Activated CD4-positive, alpha-beta T cell treated with anti-CD3 and anti-CD28 coated beads for 36 hours (primary cell): ENCODE results near the gene TOP1. TPM values are rescaled to one million over a fixed set of nuclear protein-coding genes. Genes with fewer than 3 reads are reported as not detected.
"Not testable (repeated sequence)": the region's sequence is repeated elsewhere in the genome, so short reads cannot be mapped to it uniquely, and the experiment has no call there.

ENCODE experiments used
- ATAC-seq: fragments of 200-7000 bp; cut with Tn5 transposase; one replicate; pipeline ENCODE4 v1.10.0; 2021; ENCODE audit warnings: mild to moderate bottlenecking, moderate library complexity
- CTCF ChIA-PET: fragments of 350-600 bp; sonication (Branson Sonifier 250); formaldehyde crosslinking; loops from one replicate; lab custom pipeline; 2021; ENCODE audit warnings: antibody characterized with exemption; lab: Charles Lee
- POLR2A ChIA-PET: fragments of 350-600 bp; sonication (Branson Sonifier 250); formaldehyde crosslinking; loops from one replicate; lab custom pipeline; 2021; ENCODE audit warnings: antibody characterized with exemption, inconsistent platforms; lab: Charles Lee
- DNase-seq: peaks from one replicate; pipeline ENCODE4 v3.0.0-alpha.2; 2020
- H3K27ac Mint-ChIP-seq: one replicate; pipeline ENCODE4 v1.8.0; 2021; ENCODE audit warnings: mixed read lengths
- H3K27me3 Mint-ChIP-seq: one replicate; pipeline ENCODE4 v1.8.0; 2021; ENCODE audit warnings: mixed read lengths
- H3K36me3 Mint-ChIP-seq: one replicate; pipeline ENCODE4 v1.8.0; 2021; ENCODE audit warnings: low read depth, mixed read lengths
- H3K4me1 Mint-ChIP-seq: one replicate; pipeline ENCODE4 v1.8.0; 2021; ENCODE audit warnings: mixed read lengths
- H3K4me3 Mint-ChIP-seq: one replicate; pipeline ENCODE4 v1.8.0; 2021; ENCODE audit warnings: mild to moderate bottlenecking, moderate library complexity, mixed read lengths
- H3K9me3 Mint-ChIP-seq: one replicate; pipeline ENCODE4 v1.8.0; 2021; ENCODE audit warnings: low read depth, mixed read lengths
- intact Hi-C, 2 experiments: fragments of 100-400 bp; cut with DNase I in 1 of 2; cut with micrococcal nuclease in 1 of 2; formaldehyde crosslinking; loops; one replicate each; pipeline versions ENCODE4 v1.14.2 to v1.15.1; 2022 to 2024; cut with DNase I, micrococcal nuclease
- total RNA-seq, 2 experiments: library from RNA; stranded (reverse); gene quantifications; one replicate each; pipeline ENCODE4 v1.2.3, GENCODE V29; 2021

Gene TOP1
- total RNA-seq, 2 experiments from 2014 or later: 111 to 124 TPM

DNA sequence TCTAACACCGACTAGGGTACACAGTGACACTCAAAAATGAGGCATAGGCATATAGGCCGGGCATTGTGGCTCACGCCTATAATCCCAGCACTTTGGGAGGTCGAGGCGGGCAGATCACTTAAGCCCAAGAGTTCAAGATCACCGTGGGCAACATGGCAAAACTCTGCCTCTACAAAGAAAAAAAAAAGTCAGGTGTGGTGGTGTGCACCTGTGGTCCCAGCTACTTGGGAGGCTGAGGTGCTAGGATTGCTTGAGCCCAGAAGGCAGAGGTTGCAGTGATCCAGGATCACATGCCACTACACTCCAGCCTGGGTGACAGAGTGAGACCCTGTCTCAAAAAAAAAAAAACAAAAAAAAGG lies 24.7 kb upstream of the TOP1 start:
- H3K9me3 Mint-ChIP-seq, H3K27me3 Mint-ChIP-seq, CTCF ChIA-PET, ATAC-seq, H3K36me3 Mint-ChIP-seq, POLR2A ChIA-PET, DNase-seq: not testable (repeated sequence)
- H3K4me1 Mint-ChIP-seq: peaks cover 40% of the 10 kb centered on the region
- intact Hi-C loops: loop anchor here (1.0 to 5.0 kb wide), 5 partner anchors 24 to 153 kb away; partner anchors contain the start of gene TOP1 (in 2 of the 2)
- H3K27ac Mint-ChIP-seq: peak overlapping the region; percentile 89
- peak overlapping the region; percentile 26 for H3K4me3 Mint-ChIP-seq

DNA sequence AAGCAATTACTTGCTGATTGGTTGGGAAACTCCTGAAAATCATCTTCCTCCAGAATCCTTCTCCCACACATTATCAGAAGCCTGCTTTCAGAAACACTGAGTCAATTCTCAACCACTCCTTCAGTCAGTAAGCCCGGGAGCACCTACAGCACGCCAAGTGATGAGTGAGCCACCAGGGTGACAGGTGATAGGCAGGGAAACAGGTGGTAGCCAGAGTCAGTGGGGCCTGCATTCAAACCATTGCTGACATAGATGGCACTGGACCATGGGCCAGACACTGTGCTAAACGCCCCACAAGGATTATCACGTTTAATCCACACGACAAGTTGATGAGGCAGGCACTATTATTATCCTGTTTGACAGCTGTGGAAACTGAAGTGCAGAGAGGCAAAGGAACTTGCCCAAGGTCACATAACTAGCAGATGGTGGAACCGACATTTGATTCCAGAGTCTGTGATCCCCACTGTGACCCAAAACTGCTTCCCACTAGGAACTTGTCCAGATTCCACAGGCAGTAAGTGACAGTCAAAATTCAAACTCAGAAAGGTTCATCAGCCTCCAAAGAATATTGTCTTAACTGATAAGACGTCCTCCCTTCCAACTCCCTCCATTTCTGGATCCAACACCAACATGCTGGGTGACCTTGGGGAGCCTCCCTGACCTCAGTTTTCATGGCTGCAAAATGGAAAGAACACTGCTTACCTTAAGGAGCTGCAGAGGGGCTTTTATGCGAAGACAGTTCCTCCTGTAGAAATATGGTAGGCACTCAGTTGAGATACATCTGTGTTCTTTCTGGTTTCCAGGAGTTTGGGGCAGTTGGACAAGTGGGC lies 23.9 kb upstream of the TOP1 start:
- intact Hi-C loops: loop anchor here in 1 of 2 experiments (5.0 kb wide), 1 partner anchor 43 kb away; no protein-coding TSS in a partner anchor
- Mint-ChIP-seq H3K36me3 (no peaks in the 10 kb centered on the region), H3K27ac (peak overlapping the region; percentile 89), H3K4me3 (no peak overlapping the region), H3K27me3 (no peaks in the 10 kb centered on the region), H3K9me3 (no peaks in the 10 kb centered on the region), H3K4me1 (peaks cover 40% of the 10 kb centered on the region)
- ChIA-PET POLR2A (no interaction called here), CTCF (interaction anchor here (0.6 to 1.7 kb wide), 3 partner anchors 14 to 1955 kb away, joined by 3 to 12 read pairs (median 3); no protein-coding TSS in a partner anchor)
- DNase-seq (peak; percentile 59), ATAC-seq (peak; percentile 30)

DNA sequence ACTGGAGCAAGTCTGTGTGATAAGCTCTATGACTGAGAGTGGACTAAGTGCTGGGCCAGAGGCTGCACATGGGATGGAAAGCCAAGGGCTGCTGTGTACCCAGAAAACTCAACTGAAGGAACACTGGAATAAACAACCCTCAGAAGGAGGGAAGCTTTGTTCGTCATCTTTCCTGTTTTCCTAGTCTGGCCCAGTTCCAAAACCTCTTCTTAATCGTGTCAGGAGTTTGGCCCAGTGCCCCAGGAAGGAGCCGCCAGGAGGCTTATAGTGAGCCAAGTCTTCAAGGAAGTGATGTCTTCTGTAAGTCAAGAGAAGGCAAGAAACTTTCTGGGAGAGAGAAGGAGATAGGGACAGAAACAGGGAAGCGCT lies 23.3 kb upstream of the TOP1 start:
- CTCF ChIA-PET: interaction anchor here (0.6 to 1.7 kb wide), 5 partner anchors 14 to 1956 kb away, joined by 3 to 12 read pairs (median 3); no protein-coding TSS in a partner anchor
- Mint-ChIP-seq H3K27me3 (no peaks in the 10 kb centered on the region), H3K36me3 (no peaks in the 10 kb centered on the region)

DNA sequence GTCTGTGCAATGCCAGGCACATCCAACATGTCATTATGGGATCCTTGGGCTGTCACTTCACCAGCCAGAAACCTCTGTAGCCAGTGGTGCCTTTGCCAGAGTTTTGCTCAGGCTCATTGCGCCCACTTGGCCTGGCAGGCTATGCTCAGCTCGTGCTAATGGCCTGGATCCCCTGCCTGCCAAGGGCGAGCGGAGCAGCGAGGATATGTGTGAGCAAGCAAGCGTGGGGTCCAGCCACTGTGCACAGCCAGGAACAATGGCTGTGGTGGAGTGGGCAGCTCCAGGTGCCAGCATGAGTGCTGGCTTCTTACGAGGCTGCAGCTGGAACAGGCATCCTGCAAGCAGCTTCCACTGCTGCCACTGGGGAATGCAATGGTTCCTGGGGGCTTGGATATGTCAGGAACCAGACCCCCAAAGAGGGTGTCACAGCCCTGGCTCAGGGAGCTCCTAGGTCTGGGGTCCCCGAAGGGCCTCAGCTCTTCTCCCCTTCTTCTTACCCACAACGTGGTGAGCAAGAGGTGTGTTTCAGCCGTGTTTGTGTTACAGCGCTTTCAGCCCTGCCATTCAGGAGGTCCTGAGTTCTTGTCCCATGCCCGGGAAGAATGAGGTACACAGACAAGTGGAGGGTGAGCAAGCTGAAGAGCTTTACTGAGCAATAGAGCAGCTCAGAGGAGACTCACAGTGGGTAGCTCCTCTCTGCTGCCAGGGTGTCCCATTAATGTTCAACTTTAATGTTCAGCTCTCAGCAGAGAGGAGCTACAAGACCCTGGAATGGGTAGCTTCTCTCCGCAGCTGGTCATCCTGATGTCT lies 22.3 kb upstream of the TOP1 start:
- no peaks in the 10 kb centered on the region for H3K9me3 Mint-ChIP-seq
- H3K27me3 Mint-ChIP-seq: no peaks in the 10 kb centered on the region
- intact Hi-C loops: no loop called here
- no peaks in the 10 kb centered on the region for H3K36me3 Mint-ChIP-seq
- H3K4me1 Mint-ChIP-seq: peaks cover 40% of the 10 kb centered on the region
- H3K27ac Mint-ChIP-seq: no peak overlapping the region
- no peak overlapping the region for H3K4me3 Mint-ChIP-seq
- CTCF ChIA-PET: interaction anchor here (0.6 to 1.7 kb wide), 4 partner anchors 15 to 108 kb away, joined by 3 to 12 read pairs (median 4); no protein-coding TSS in a partner anchor
- no peak for ATAC-seq
- POLR2A ChIA-PET: no interaction called here
- no peak for DNase-seq

More for the DNA sequence above, 23.3 kb upstream of the TOP1 start:
- intact Hi-C loops: no loop called here
- POLR2A ChIA-PET: no interaction called here
- no peak overlapping the region for H3K27ac Mint-ChIP-seq
- no peak for DNase-seq
- no peak overlapping the region for H3K4me3 Mint-ChIP-seq
- no peaks in the 10 kb centered on the region for H3K9me3 Mint-ChIP-seq
- ATAC-seq: no peak
- peaks cover 40% of the 10 kb centered on the region for H3K4me1 Mint-ChIP-seq

DNA sequence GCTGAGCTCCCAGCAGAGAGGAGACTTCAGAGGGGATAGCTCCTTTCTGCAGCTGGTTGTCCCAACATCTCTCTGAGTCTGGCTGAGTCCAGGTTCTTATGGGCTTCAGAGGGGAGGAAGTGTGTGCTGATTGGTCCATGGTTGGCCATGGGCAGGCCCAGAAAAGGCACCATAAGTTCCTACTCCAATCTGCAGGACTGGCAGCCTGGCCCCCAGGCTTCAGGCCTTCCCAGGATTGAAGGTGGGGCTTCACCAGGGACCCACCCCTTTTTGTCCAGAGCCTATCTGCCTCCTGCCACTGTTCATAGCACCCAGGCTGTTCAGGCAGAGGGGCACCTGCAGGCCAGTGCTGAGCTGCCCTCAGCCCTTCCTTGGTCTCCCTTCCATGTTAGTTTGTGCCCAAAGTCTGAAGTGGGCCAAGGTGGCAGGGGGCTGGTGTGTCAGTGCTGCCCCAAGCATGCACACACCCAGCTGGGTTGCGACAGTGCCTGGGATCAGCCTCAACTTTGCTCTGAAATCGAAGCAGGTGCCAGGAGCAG lies 21.6 kb upstream of the TOP1 start:
- CTCF ChIA-PET: interaction anchor here (0.6 to 1.7 kb wide), 3 partner anchors 16 to 108 kb away, joined by 3 to 12 read pairs (median 3); no protein-coding TSS in a partner anchor
- intact Hi-C loops: no loop called here
- ATAC-seq (no peak), DNase-seq (no peak)
- Mint-ChIP-seq H3K27ac (no peak overlapping the region), H3K27me3 (no peaks in the 10 kb centered on the region), H3K4me1 (peaks cover 47% of the 10 kb centered on the region), H3K9me3 (no peaks in the 10 kb centered on the region), H3K36me3 (no peaks in the 10 kb centered on the region), H3K4me3 (no peak overlapping the region)
- POLR2A ChIA-PET: no interaction called here

DNA sequence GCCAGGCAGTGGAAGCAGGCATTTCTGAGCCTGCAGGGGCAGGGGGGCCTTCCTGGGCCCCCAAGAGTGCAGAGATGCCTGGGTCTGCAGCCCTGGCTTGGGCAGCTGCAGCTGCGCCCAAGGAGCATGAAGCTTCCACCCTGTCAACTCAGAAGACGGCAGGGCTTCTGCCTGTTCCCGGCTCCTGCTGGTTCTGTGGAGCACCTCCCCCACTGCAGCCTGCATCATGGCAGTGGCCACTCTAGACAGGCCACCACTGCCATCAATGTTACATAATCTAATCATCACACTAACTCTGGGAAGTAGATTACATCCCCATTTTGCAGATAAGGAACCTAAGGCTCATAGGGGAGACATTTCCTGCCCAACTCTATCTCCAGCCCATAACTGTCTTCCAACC lies 21.1 kb upstream of the TOP1 start:
- DNase-seq: no peak
- H3K4me1 Mint-ChIP-seq: peaks cover 51% of the 10 kb centered on the region
- no peaks in the 10 kb centered on the region for H3K9me3 Mint-ChIP-seq
- ChIA-PET CTCF (interaction anchor here (0.6 to 2.0 kb wide), 3 partner anchors 16 to 87 kb away, joined by 3 to 4 read pairs (median 4); no protein-coding TSS in a partner anchor), POLR2A (no interaction called here)
- H3K4me3 Mint-ChIP-seq: no peak overlapping the region
- intact Hi-C loops: no loop called here
- no peak for ATAC-seq
- H3K27me3 Mint-ChIP-seq: no peaks in the 10 kb centered on the region
- H3K36me3 Mint-ChIP-seq: no peaks in the 10 kb centered on the region
- H3K27ac Mint-ChIP-seq: peak overlapping the region; percentile 44

DNA sequence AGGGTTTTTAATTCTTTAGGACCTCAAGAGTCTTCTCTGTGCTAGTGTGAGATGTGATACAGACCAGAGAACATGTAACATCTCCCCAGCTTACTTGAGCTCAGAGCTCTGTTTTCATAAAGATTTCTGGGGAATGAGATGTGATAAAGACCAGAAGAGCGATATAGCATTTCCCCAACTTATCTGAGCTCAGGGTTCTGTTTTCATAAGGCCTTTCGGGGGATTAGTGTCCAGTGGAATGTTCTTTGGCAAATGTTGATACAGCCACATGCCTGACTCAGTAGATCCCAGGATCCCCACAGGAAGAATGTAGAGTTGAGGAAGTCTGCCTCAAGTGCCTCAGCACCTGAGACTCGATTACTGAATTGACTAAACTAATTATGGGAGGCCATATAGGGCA lies 18.7 kb upstream of the TOP1 start:
- intact Hi-C loops: no loop called here
- POLR2A ChIA-PET: interaction anchor here (1.1 kb wide), 1 partner anchor 23 kb away, joined by 4 read pairs; no protein-coding TSS in a partner anchor
- no peaks in the 10 kb centered on the region for H3K27me3 Mint-ChIP-seq

DNA sequence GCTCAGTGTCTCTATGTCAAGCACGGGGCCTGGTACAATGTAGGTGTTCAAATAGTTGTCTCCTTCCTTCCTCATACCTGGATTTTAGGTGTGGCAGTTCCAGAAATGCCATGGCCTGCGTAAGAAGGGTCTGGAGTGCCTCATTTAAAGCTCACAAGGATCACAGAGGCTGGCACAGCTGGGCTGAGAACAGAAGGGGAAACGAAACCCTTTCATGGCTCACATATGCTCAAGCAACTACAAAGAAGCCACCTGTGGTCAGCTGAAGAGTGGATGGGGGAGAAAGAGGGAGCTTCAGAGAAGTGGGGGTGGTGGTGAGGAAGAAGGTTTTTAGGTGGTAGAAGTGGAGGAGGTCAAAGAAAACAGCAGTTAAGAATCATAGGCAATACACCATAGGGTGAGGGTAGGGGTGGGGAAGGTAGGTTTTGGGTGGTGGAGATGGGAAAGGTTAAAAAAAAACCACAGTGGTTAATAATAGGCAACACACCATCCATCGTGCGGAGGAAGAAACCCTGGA lies 17.0 kb upstream of the TOP1 start:
- intact Hi-C loops: no loop called here
- ChIA-PET POLR2A (interaction anchor here (0.7 kb wide), 3 partner anchors 11 to 187 kb away, joined by 3 read pairs; no protein-coding TSS in a partner anchor), CTCF (interaction anchor here (0.6 to 1.1 kb wide), 2 partner anchors 20 to 84 kb away, joined by 4 to 7 read pairs; no protein-coding TSS in a partner anchor)
- no peak overlapping the region for H3K4me3 Mint-ChIP-seq
- no peaks in the 10 kb centered on the region for H3K36me3 Mint-ChIP-seq
- DNase-seq (no peak), ATAC-seq (peak; percentile 51)
- no peaks in the 10 kb centered on the region for H3K9me3 Mint-ChIP-seq
- H3K27me3 Mint-ChIP-seq: no peaks in the 10 kb centered on the region
- no peak overlapping the region for H3K27ac Mint-ChIP-seq
- peaks cover 26% of the 10 kb centered on the region for H3K4me1 Mint-ChIP-seq

More for the DNA sequence above, 18.7 kb upstream of the TOP1 start:
- Mint-ChIP-seq H3K9me3 (no peaks in the 10 kb centered on the region), H3K27ac (no peak overlapping the region), H3K4me1 (peaks cover 33% of the 10 kb centered on the region), H3K36me3 (no peaks in the 10 kb centered on the region), H3K4me3 (no peak overlapping the region)
- DNase-seq (no peak), ATAC-seq (no peak)
- CTCF ChIA-PET: interaction anchor here (0.6 to 1.3 kb wide), 3 partner anchors 18 to 112 kb away, joined by 3 read pairs; no protein-coding TSS in a partner anchor

DNA sequence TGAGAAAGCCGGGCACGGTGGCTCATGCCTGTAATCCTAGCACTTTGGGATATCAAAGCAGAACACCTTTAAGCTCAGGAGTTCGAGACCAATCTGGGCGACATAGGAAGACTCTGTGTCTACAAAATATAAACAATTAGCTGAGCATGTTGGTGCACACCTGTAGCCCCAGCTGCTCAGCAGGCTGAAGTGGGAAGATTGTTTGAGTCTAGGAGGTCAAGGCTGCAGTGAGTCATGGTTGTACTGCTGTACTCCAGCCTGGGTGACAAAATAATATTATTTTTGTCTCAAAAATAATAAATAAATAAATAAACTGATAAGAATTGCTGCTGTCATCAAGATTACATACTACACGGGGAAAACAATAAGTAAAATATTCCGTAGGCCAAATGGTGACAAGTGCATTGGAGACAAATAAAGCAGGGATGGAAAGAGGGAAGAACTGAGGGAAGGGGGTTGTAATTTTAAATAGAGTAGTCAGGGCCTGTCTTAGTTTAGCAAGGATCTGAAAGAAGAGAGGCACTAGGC lies 14.0 kb upstream of the TOP1 start:
- ChIA-PET POLR2A (no interaction called here), CTCF (interaction anchor here (0.7 kb wide), 1 partner anchor 80 kb away, joined by 4 read pairs; no protein-coding TSS in a partner anchor)
- no peak overlapping the region for H3K4me3 Mint-ChIP-seq
- peaks cover 16% of the 10 kb centered on the region for H3K4me1 Mint-ChIP-seq
- DNase-seq (no peak), ATAC-seq (no peak)
- intact Hi-C loops: no loop called here
- H3K36me3 Mint-ChIP-seq: no peaks in the 10 kb centered on the region
- H3K27me3 Mint-ChIP-seq: no peaks in the 10 kb centered on the region
- no peak overlapping the region for H3K27ac Mint-ChIP-seq
- no peaks in the 10 kb centered on the region for H3K9me3 Mint-ChIP-seq

DNA sequence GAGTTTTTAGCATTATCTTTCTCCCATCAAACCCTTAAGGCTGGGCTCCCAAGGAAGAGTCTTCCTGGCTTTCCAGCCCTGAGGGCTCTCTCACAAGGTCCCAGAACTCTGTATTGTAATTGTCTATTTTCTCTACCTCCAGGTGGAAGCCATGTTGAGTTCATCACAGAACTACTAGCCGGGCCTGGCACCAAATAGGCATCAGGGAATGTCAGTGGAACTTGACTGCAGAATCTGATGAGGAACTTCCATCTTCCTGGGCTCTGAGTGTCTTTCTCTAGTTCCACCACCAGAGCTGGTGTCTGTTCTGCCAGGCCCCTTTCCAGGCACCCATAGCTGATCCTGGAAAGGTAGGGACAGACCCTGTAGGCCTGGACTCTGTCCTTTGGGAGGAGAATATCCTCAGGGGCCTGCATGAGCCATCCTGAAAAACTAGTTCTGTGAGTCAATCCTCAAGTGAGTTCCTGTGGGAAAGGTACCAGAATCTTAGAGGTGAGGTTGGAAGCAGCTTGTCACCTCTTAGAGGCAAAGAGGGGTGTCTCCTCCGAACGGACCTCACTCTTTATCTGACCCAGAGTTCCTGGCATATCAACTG lies 11.1 kb upstream of the TOP1 start:
- POLR2A ChIA-PET: no interaction called here
- intact Hi-C loops: no loop called here

More for the DNA sequence above, 11.1 kb upstream of the TOP1 start:
- no peak for DNase-seq
- no peak overlapping the region for H3K4me3 Mint-ChIP-seq
- H3K4me1 Mint-ChIP-seq: peaks cover 3% of the 10 kb centered on the region
- no peaks in the 10 kb centered on the region for H3K9me3 Mint-ChIP-seq
- no peak for ATAC-seq
- H3K27ac Mint-ChIP-seq: no peak overlapping the region
- H3K27me3 Mint-ChIP-seq: no peaks in the 10 kb centered on the region
- H3K36me3 Mint-ChIP-seq: no peaks in the 10 kb centered on the region
- CTCF ChIA-PET: interaction anchor here (3.6 kb wide), 1 partner anchor 26 kb away, joined by 16 read pairs; no protein-coding TSS in a partner anchor
